ENCODE measurements around the gene COMMD10.
A peak's percentile ranks its signal among the peaks of the same experiment; 100 is the strongest.

Gene COMMD10

GRCh38 chr5:116289276-116289675, 204.5 kb downstream of the COMMD10 start:
- H3K27ac ChIP-seq: no peak overlapping the region
- no peak for DNase-seq (ENCODE audit: low read depth, low spot score)
- H3K9me3 ChIP-seq (ENCODE audit: low read depth, low read length): no peaks in the 10 kb centered on the region
- no peak overlapping the region for H3K9ac ChIP-seq (ENCODE audit: insufficient read length)
- no peak overlapping the region for H3K4me3 ChIP-seq
- no peaks in the 10 kb centered on the region for H3K36me3 ChIP-seq (ENCODE audit: insufficient read depth, low read length)
- no peak for TF ChIP-seq FOXP2 (optimal IDR thresholded peaks at IDR 0.05; ENCODE audit: control extremely low read depth, extremely low read length, insufficient read depth)
- TF ChIP-seq EZH2 (IDR thresholded peaks at IDR 0.05): no peak
- TF ChIP-seq POLR2AphosphoS5 (IDR thresholded peaks at IDR 0.05; ENCODE audit: borderline replicate concordance, low read depth, low read length): no peak

GRCh38 chr5:116291271-116291670, 206.4 kb downstream of the COMMD10 start:
- TF ChIP-seq POLR2AphosphoS5 (IDR thresholded peaks at IDR 0.05; ENCODE audit: borderline replicate concordance, low read depth, low read length) (no peak), EZH2 (IDR thresholded peaks at IDR 0.05) (no peak), FOXP2 (optimal IDR thresholded peaks at IDR 0.05; ENCODE audit: control extremely low read depth, extremely low read length, insufficient read depth) (no peak)
- Histone ChIP-seq H3K9me3 (ENCODE audit: low read depth, low read length) (no peaks in the 10 kb centered on the region), H3K9ac (ENCODE audit: insufficient read length) (no peak overlapping the region), H3K27ac (peak overlapping the region; percentile 70; the same call in 1 of the 2 replicates), H3K4me3 (no peak overlapping the region), H3K36me3 (ENCODE audit: insufficient read depth, low read length) (no peaks in the 10 kb centered on the region)
- no peak for DNase-seq (ENCODE audit: low read depth, low spot score)

GRCh38 chr5:116292321-116292720, 207.5 kb downstream of the COMMD10 start:
- H3K9me3 ChIP-seq (ENCODE audit: low read depth, low read length): no peaks in the 10 kb centered on the region
- peak overlapping the region; percentile 52 for H3K4me3 ChIP-seq
- peak overlapping the region; percentile 70 for H3K27ac ChIP-seq
- H3K9ac ChIP-seq (ENCODE audit: insufficient read length): no peak overlapping the region
- no peak for DNase-seq (ENCODE audit: low read depth, low spot score)
- H3K36me3 ChIP-seq (ENCODE audit: insufficient read depth, low read length): peaks cover under 1% of the 10 kb centered on the region; the same call in 1 of the 2 replicates
- TF ChIP-seq EZH2 (IDR thresholded peaks at IDR 0.05): no peak
- TF ChIP-seq POLR2AphosphoS5 (IDR thresholded peaks at IDR 0.05; ENCODE audit: borderline replicate concordance, low read depth, low read length): no peak
- TF ChIP-seq FOXP2 (optimal IDR thresholded peaks at IDR 0.05; ENCODE audit: control extremely low read depth, extremely low read length, insufficient read depth): no peak

GRCh38 chr5:116296335-116297072, 211.7 kb downstream of the COMMD10 start:
- H3K9me3 ChIP-seq (ENCODE audit: low read depth, low read length): no peaks in the 10 kb centered on the region; the same call in 1 of the 2 replicates
- DNase-seq (ENCODE audit: low read depth, low spot score): no peak
- no peak for TF ChIP-seq POLR2AphosphoS5 (IDR thresholded peaks at IDR 0.05; ENCODE audit: borderline replicate concordance, low read depth, low read length)
- TF ChIP-seq EZH2 (IDR thresholded peaks at IDR 0.05): no peak
- TF ChIP-seq FOXP2 (optimal IDR thresholded peaks at IDR 0.05; ENCODE audit: control extremely low read depth, extremely low read length, insufficient read depth): no peak

GRCh38 chr5:116297296-116297814, 212.5 kb downstream of the COMMD10 start:
- H3K27ac ChIP-seq: no peak overlapping the region
- H3K9me3 ChIP-seq (ENCODE audit: low read depth, low read length): no peaks in the 10 kb centered on the region; the same call in 1 of the 2 replicates
- no peak for TF ChIP-seq FOXP2 (optimal IDR thresholded peaks at IDR 0.05; ENCODE audit: control extremely low read depth, extremely low read length, insufficient read depth)
- peaks cover 15% of the 10 kb centered on the region for H3K36me3 ChIP-seq (ENCODE audit: insufficient read depth, low read length)
- no peak overlapping the region for H3K9ac ChIP-seq (ENCODE audit: insufficient read length)
- no peak overlapping the region for H3K4me3 ChIP-seq
- DNase-seq (ENCODE audit: low read depth, low spot score): no peak

More at GRCh38 chr5:116296335-116297072, 211.7 kb downstream of the COMMD10 start:
- H3K9ac ChIP-seq (ENCODE audit: insufficient read length): no peak overlapping the region
- no peak overlapping the region for H3K27ac ChIP-seq
- no peak overlapping the region for H3K4me3 ChIP-seq
- peaks cover 15% of the 10 kb centered on the region for H3K36me3 ChIP-seq (ENCODE audit: insufficient read depth, low read length)

- Histone ChIP-seq H3K9me3 (ENCODE audit: low read depth, low read length) (no peaks in the 10 kb centered on the region; the same call in 1 of the 2 replicates), H3K36me3 (ENCODE audit: insufficient read depth, low read length) (peaks cover 22% of the 10 kb centered on the region), H3K9ac (ENCODE audit: insufficient read length) (no peak overlapping the region), H3K4me3 (no peak overlapping the region), H3K27ac (no peak overlapping the region)
- TF ChIP-seq EZH2 (IDR thresholded peaks at IDR 0.05) (no peak), FOXP2 (optimal IDR thresholded peaks at IDR 0.05; ENCODE audit: control extremely low read depth, extremely low read length, insufficient read depth) (no peak), POLR2AphosphoS5 (IDR thresholded peaks at IDR 0.05; ENCODE audit: borderline replicate concordance, low read depth, low read length) (no peak)
- DNase-seq (ENCODE audit: low read depth, low spot score): no peak
These were observed 215.2 kb downstream of the COMMD10 start for GRCh38 chr5:116299746-116300640.

- no peaks in the 10 kb centered on the region; the same call in 1 of the 2 replicates for H3K9me3 ChIP-seq (ENCODE audit: low read depth, low read length)
- no peak overlapping the region for H3K9ac ChIP-seq (ENCODE audit: insufficient read length)
- no peak overlapping the region for H3K27ac ChIP-seq
- TF ChIP-seq POLR2AphosphoS5 (IDR thresholded peaks at IDR 0.05; ENCODE audit: borderline replicate concordance, low read depth, low read length): no peak
- TF ChIP-seq EZH2 (IDR thresholded peaks at IDR 0.05): no peak
- TF ChIP-seq FOXP2 (optimal IDR thresholded peaks at IDR 0.05; ENCODE audit: control extremely low read depth, extremely low read length, insufficient read depth): no peak
- no peak overlapping the region for H3K4me3 ChIP-seq
- peaks cover 22% of the 10 kb centered on the region for H3K36me3 ChIP-seq (ENCODE audit: insufficient read depth, low read length)
- DNase-seq (ENCODE audit: low read depth, low spot score): no peak
These were observed 216.3 kb downstream of the COMMD10 start for GRCh38 chr5:116301110-116301509.

GRCh38 chr5:116303340-116303739, 218.5 kb downstream of the COMMD10 start:
- Histone ChIP-seq H3K9me3 (ENCODE audit: low read depth, low read length) (no peaks in the 10 kb centered on the region; the same call in 1 of the 2 replicates), H3K36me3 (ENCODE audit: insufficient read depth, low read length) (peaks cover 11% of the 10 kb centered on the region), H3K27ac (no peak overlapping the region), H3K4me3 (no peak overlapping the region), H3K9ac (ENCODE audit: insufficient read length) (no peak overlapping the region)
- no peak for TF ChIP-seq POLR2AphosphoS5 (IDR thresholded peaks at IDR 0.05; ENCODE audit: borderline replicate concordance, low read depth, low read length)
- no peak for TF ChIP-seq EZH2 (IDR thresholded peaks at IDR 0.05)
- TF ChIP-seq FOXP2 (optimal IDR thresholded peaks at IDR 0.05; ENCODE audit: control extremely low read depth, extremely low read length, insufficient read depth): no peak
- DNase-seq (ENCODE audit: low read depth, low spot score): no peak
